Panc1 (cell line): ENCODE data around the gene SLC39A8. TPM values are rescaled to one million over a fixed set of nuclear protein-coding genes. Genes with fewer than 3 reads are reported as not detected.

ENCODE experiments used
- ATAC-seq: fragments of 200-7000 bp; cut with Tn5 transposase; 2 replicates; pipeline ENCODE4 v1.9.1; 2020; ENCODE audit warnings: mild to moderate bottlenecking, moderate library complexity
- BruUV-seq: library from RNA; stranded (reverse); fragments of 400-500 nt; replicated peaks from 2 replicates; lab custom pipeline; 2021; lab: Mats Ljungman, UMichigan
- CTCF ChIA-PET: fragments of 300-600 bp; sonication (Branson Sonifier 250); formaldehyde crosslinking; loops from one replicate; lab custom pipeline; 2022; ENCODE audit warnings: antibody characterized with exemption; lab: Charles Lee
- POLR2A ChIA-PET: fragments of 300-600 bp; sonication (Branson Sonifier 250); formaldehyde crosslinking; loops from one replicate; lab custom pipeline; 2022; ENCODE audit warnings: antibody characterized with exemption; lab: Charles Lee
- DNase-seq: peaks from one replicate; pipeline ENCODE4 v3.0.0-alpha.2; 2010; ENCODE audit warnings: low read depth, low spot score
- H3K27ac ChIP-seq: 2 replicates; pipeline ENCODE4 v1.5.1; 2011; ENCODE audit warnings: mild to moderate bottlenecking, low read length, inconsistent platforms
- H3K27me3 ChIP-seq: fragments of 200-500 bp; sonication (Bioruptor generic); 2 replicates; pipeline ENCODE4 v1.6.0; 2014; ENCODE audit warnings: low read length, inconsistent platforms; ENCODE audit not compliant: control insufficient read depth, insufficient read depth
- H3K36me3 ChIP-seq: fragments of 200-500 bp; sonication (Bioruptor generic); 2 replicates; pipeline ENCODE4 v1.5.1; 2014; ENCODE audit warnings: inconsistent platforms, mild to moderate bottlenecking, low read length, moderate library complexity; ENCODE audit not compliant: control insufficient read depth, insufficient read depth
- H3K4me1 ChIP-seq: 2 replicates; pipeline ENCODE4 v1.5.1; 2011; ENCODE audit warnings: inconsistent platforms, mild to moderate bottlenecking, low read length, moderate library complexity; ENCODE audit not compliant: control insufficient read depth, insufficient read depth
- H3K4me3 ChIP-seq, 2 experiments: 2 replicates each; pipeline ENCODE4 v1.5.1; 2011 to 2012; ENCODE audit warnings: low read depth in 2 of 2, low read length in 2 of 2, mild to moderate bottlenecking in 2 of 2, inconsistent platforms in 1 of 2, moderate library complexity in 1 of 2
- H3K9me3 ChIP-seq: fragments of 200-500 bp; sonication (Bioruptor generic); 2 replicates; pipeline ENCODE4 v1.5.1; 2014; ENCODE audit warnings: low read depth, mild to moderate bottlenecking, inconsistent platforms, low read length, moderate library complexity; ENCODE audit not compliant: control insufficient read depth, insufficient read depth
- CTCF ChIP-seq: fragments of 450-650 bp; IDR thresholded peaks from 2 replicates; pipeline ENCODE4 v1.5.1; 2017; ENCODE audit warnings: mild to moderate bottlenecking
- POLR2AphosphoS5 ChIP-seq: IDR thresholded peaks from 2 replicates; pipeline ENCODE4 v1.6.1; 2012; ENCODE audit warnings: mild to moderate bottlenecking, low read depth, low read length, moderate library complexity
- REST ChIP-seq, 2 experiments: IDR thresholded peaks; 2 replicates each; pipeline ENCODE4 v1.6.1; 2011 to 2012; ENCODE audit warnings: low read depth in 2 of 2, control low read depth in 1 of 2, low read length in 1 of 2, mild to moderate bottlenecking in 1 of 2, moderate library complexity in 1 of 2; ENCODE audit not compliant: insufficient read depth in 1 of 2
- SIN3A ChIP-seq: IDR thresholded peaks from 2 replicates; pipeline ENCODE4 v1.6.1; 2012; ENCODE audit warnings: low read depth, mild to moderate bottlenecking, low read length, moderate library complexity, borderline replicate concordance; ENCODE audit not compliant: insufficient read depth
- TCF7L2 ChIP-seq: IDR thresholded peaks from 2 replicates; pipeline ENCODE4 v1.6.1; 2011; ENCODE audit warnings: mild to moderate bottlenecking, low read depth, low read length, inconsistent platforms
- in situ Hi-C: cut with HindIII; loops from 2 replicates; pipeline ENCODE4 v1.10.0; 2016; ENCODE audit warnings: low sequenced_read_pairs, low pct_unique_long_range_greater_than_20kb
- intact Hi-C: fragments of 100-400 bp; cut with micrococcal nuclease; formaldehyde crosslinking; loops from one replicate; pipeline ENCODE4 v1.10.0; 2022; ENCODE audit not compliant: unreplicated experiment
- total RNA-seq: library from RNA; stranded (reverse); gene quantifications from one replicate; pipeline ENCODE4 v1.2.1, GENCODE V29; 2021; ENCODE audit not compliant: unreplicated experiment

Gene SLC39A8
- total RNA-seq, 1 experiment from 2014 or later: 1.4 TPM

DNA sequence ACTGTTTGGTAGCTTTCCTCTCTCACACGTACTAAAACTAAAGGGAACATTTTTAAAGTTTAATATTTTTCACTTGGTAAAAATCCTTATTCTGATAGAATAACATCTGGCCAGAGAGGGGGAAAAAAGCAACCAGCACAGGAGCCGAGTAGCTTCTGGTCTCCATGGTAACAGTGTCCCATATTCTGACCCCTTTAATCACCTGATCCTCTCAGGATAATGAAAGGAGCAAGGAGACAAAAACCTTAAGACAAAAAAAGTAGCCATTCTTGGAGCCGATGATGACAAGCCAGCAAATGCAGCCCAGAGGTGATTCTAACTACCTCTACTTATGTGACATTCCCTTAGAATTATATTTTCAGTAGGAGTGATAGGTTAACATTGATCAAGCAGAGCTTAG, 126.6 kb downstream of the SLC39A8 start:
- H3K27me3 ChIP-seq: no peaks in the 10 kb centered on the region
- no peaks in the 10 kb centered on the region for H3K9me3 ChIP-seq
- no TSS peak for BruUV-seq

GRCh38 chr4:102217775-102218355, 127.4 kb downstream of the SLC39A8 start:
- ATAC-seq (no peak), DNase-seq (no peak)
- Histone ChIP-seq H3K4me3 (no peak overlapping the region), H3K9me3 (no peaks in the 10 kb centered on the region), H3K4me1 (no peaks in the 10 kb centered on the region), H3K27me3 (no peaks in the 10 kb centered on the region), H3K36me3 (no peaks in the 10 kb centered on the region), H3K27ac (no peak overlapping the region)
- intact Hi-C loops: no loop called here
- no peak for TF ChIP-seq POLR2AphosphoS5
- no peak for TF ChIP-seq SIN3A
- TF ChIP-seq REST (IDR thresholded peaks at IDR 0.05; ENCODE audit: insufficient read depth in 1 of 2, low read depth in 2 of 2, low read length in 1 of 2): no peak
- ChIA-PET CTCF (no interaction called here), POLR2A (no interaction called here)
- in situ Hi-C loops: no loop called here
- no TSS peak for BruUV-seq

More for the DNA sequence above, 126.6 kb downstream of the SLC39A8 start:
- in situ Hi-C loops: no loop called here
- H3K27ac ChIP-seq: no peak overlapping the region
- DNase-seq (no peak), ATAC-seq (no peak)
- H3K36me3 ChIP-seq: no peaks in the 10 kb centered on the region
- H3K4me3 ChIP-seq: no peak overlapping the region
- ChIA-PET POLR2A (no interaction called here), CTCF (no interaction called here)
- intact Hi-C loops: no loop called here
- H3K4me1 ChIP-seq: no peaks in the 10 kb centered on the region
- TF ChIP-seq CTCF (no peak), SIN3A (no peak), POLR2AphosphoS5 (no peak), TCF7L2 (no peak), REST (IDR thresholded peaks at IDR 0.05; ENCODE audit: insufficient read depth in 1 of 2, low read depth in 2 of 2, low read length in 1 of 2) (no peak)
